GM18867 (cell line): Measurements from ENCODE around the gene SLC25A10.

Experiments
- ATAC-seq: cut with Tn5 transposase; IDR thresholded peaks from one replicate; pipeline ENCODE4 v1.9.1; 2021; ENCODE audit warnings: mild to moderate bottlenecking, moderate library complexity; ENCODE audit not compliant: unreplicated experiment

The SLC25A10 gene

GRCh38 chr17:81686614-81687013 lies 25.5 kb upstream of the SLC25A10 start:
- no peak for ATAC-seq

DNA sequence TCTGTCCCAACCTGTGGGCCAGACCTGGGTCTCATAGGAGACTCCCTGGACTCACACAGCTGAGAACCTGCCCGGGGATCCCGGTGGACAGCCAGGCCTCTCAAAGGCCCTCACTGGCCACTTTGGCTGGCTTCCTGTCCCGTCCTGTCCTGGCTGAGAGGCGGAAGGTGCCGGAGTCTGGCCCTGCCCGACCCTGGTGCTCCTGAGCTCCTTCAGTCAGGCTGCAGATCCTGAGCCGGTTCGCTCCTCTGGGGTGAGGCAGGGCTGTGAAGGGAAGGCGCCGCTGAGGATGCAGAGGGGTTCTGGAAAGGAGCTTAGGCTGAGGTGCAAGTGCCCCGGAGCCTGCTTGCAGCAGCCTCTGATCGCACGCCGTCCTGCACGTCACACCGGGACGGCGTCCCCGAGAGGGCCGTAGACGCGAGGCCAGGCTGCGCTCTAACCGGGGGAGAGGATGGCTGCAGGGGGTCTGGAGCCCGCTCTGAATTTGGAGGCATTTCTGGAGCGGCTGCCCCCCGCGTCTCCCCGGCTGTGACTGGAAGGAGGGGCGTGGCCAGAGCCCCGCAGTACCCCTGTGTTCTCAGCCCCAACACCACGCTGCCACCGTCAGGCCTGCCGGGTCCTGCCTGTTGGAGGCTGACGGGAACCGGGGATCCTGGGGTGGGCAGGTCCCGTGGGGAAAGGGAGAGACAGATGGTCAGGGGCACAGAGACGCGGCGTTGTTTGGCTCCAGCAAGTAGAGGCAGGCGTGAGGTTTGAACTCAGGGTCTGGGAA lies 24.1 kb upstream of the SLC25A10 start:
- no peak for ATAC-seq

GRCh38 chr17:81688616-81689015 lies 23.5 kb upstream of the SLC25A10 start:
- no peak for ATAC-seq

GRCh38 chr17:81690066-81690465 lies 22.0 kb upstream of the SLC25A10 start:
- no peak for ATAC-seq

DNA sequence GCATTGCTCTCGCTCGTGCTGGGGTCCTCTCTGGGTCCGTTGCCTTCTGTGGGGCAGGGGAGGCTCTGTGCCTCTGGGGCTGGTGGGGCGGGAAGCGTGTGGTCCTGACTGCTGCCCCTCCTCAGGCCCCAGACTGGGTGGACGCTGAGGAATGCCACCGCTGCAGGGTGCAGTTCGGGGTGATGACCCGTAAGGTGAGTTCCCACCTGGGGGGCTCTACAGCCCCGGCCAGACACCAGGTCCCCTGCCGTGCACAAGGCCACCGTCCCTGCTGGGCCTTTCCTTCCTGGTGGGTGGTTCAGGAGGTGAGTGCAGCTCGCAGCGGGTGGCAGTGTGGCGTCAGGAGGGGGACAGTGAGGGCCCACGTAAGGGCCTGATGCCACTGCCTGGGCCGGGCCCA lies 21.5 kb upstream of the SLC25A10 start:
- ATAC-seq: no peak

- ATAC-seq: no peak
These were observed 20.9 kb upstream of the SLC25A10 start for GRCh38 chr17:81691196-81691595.

DNA sequence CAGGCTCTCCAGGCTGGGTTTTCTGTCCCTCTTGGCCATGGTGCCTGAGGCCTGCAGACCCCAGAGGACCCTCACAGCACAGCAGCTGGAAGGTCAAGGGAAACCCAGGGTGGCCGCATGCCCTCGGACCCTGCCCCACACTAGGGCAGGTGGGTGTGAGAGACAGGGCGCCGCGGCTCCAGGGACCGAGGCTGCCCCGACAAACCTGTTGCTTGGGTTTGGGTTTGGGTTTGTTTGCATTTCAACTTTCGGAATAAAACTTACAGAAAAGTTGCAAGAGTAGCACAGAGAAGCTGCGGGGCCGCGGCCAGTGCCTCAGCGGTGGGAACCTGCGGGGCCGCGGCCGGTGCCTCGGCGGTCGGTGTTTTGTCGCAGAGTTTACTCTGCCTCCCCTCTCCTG lies 20.5 kb upstream of the SLC25A10 start:
- no peak for ATAC-seq

DNA sequence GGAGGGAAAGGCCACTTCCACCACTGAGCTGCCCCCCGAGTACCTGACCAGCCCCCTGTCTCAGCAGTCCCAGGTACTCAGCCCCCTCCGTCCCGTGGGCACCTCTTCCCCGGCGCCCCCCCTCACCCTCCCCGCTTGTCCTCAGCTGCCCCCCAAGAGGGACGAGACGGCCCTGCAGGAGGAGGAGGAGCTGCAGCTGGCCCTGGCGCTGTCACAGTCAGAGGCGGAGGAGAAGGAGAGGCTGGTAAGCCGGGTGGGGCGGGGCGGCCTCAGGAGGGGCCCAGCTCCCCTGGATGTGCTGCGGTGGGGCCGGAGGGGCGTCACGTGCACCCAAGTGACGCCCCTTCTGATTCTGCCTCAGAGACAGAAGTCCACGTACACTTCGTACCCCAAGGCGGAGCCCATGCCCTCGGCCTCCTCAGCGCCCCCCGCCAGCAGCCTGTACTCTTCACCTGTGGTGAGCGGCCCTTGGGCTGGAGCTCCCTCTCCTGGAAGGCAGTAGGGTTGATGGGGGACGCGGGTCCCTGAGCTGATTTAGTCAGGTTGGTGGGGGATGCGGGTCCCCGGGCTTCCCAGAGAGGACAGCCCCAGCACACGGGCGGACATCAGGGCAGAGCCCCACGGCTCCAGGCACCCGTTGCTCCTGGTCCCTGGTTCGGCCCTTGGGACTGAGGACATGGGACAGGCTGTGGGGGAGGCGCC lies 18.4 kb upstream of the SLC25A10 start:
- no peak for ATAC-seq

DNA sequence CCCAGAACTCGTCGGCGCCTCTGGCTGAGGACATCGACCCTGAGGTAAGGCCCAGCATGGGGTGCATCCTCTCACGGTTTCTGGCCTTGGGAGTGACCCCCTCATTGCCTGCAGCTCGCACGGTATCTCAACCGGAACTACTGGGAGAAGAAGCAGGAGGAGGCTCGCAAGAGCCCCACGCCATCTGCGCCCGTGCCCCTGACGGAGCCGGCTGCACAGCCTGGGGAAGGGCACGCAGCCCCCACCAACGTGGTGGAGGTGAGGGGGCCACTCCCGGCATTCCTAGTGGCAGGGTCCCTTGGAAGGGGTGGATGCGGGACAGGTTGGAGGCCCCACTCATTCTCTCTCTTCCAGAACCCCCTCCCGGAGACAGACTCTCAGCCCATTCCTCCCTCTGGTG lies 17.3 kb upstream of the SLC25A10 start:
- no peak for ATAC-seq

GRCh38 chr17:81695211-81695610 lies 16.9 kb upstream of the SLC25A10 start:
- ATAC-seq: no peak

GRCh38 chr17:81695801-81696200 lies 16.3 kb upstream of the SLC25A10 start:
- ATAC-seq: no peak

DNA sequence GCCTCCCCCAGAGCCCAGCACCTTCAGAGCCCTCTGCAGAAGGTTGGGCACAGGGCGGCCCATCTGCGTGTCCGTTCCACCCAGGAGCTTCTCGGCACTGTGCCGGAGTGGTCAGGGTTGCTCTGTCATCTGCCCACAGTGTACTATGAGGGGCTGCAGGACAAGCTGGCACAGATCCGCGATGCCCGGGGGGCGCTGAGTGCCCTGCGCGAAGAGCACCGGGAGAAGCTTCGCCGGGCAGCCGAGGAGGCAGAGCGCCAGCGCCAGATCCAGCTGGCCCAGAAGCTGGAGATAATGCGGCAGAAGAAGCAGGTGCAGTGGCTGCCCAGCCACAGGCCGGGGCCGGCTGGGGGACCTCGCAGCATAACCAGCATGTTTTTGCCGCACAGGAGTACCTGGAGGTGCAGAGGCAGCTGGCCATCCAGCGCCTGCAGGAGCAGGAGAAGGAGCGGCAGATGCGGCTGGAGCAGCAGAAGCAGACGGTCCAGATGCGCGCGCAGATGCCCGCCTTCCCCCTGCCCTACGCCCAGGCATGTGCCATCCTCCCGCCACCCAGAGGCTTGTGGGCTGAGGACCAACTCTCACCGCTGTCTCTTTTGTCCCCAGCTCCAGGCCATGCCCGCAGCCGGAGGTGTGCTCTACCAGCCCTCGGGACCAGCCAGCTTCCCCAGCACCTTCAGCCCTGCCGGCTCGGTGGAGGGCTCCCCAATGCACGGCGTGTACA lies 15.7 kb upstream of the SLC25A10 start:
- ATAC-seq: no peak

- no peak for ATAC-seq
These were observed 14.6 kb upstream of the SLC25A10 start for GRCh38 chr17:81697261-81698044.

DNA sequence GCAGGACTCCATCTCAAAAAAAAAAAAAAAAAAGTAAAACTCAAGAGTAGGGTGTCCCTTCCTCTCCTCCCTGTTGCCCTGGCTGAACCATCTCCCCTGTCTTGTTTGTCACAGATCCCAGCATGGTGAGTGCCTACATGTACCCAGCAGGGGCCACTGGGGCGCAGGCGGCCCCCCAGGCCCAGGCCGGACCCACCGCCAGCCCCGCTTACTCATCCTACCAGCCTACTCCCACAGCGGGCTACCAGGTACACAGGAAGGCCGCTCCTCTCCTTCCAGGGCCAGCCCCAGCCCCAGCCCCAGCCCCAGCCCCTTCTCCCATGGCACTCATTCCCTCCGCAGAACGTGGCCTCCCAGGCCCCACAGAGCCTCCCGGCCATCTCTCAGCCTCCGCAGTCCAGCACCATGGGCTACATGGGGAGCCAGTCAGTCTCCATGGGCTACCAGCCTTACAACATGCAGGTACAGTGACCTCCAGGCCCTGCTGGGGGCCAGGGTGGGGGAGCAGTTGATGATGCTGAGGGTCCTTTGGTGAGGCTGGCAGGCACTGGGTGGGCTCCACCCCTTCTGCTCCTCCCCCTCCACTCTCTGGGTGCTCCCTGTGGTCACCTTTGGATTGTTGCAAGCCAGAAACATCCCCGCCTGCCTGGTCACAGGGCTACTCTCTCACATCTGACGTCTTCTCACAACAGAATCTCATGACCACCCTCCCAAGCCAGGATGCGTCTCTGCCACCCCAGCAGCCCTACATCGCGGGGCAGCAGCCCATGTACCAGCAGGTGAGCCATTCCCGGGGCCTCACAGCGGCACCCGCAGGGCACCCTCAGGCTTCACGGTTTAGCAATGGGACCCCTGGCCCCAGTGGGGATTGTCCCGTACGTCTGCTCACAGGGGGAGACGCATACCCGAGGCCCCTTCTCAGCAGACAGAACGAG lies 11.5 kb upstream of the SLC25A10 start:
- no peak for ATAC-seq

GRCh38 chr17:81701288-81702071 lies 10.6 kb upstream of the SLC25A10 start:
- no peak for ATAC-seq

GRCh38 chr17:81702934-81703746 lies 8.9 kb upstream of the SLC25A10 start, which contains the start of gene MRPL12:
Gene MRPL12, plus strand, starts transcription at chr17:81703367. Its CDS starts 135 bp downstream, at chr17:81703502.
- peak; percentile 80 for ATAC-seq

- no peak for ATAC-seq
These were observed 8.1 kb upstream of the SLC25A10 start for GRCh38 chr17:81703747-81704654.
